ENCODE measurements around the gene PCBP4. TPM values are rescaled to one million over a fixed set of nuclear protein-coding genes. Genes with fewer than 3 reads are reported as not detected.
A peak's percentile ranks its signal among the peaks of the same experiment; 100 is the strongest.

PCBP4 gene
- total and polyA plus RNA-seq, 7 experiments from 2014 or later: 8.0 to 21.1 (median 13.8) TPM

GRCh38 chr3:51985063-51985462 is 17.8 kb upstream of the PCBP4 start:
- Mint-ChIP-seq H3K4me1 (peaks cover 18 to 29% (median 22%) of the 10 kb centered on the region in 7 donors), H3K4me3 (peak overlapping the region in 6 of 10 donors; percentile 2 to 85 (median 41)), H3K9me3 (no peaks in the 10 kb centered on the region), H3K36me3 (peaks cover 0 to 5% (median 0%) of the 10 kb centered on the region in 5 donors), H3K27ac (peak overlapping the region in 6 of 9 donors; percentile 61 to 88 (median 78)), H3K27me3 (no peaks in the 10 kb centered on the region)
- POLR2A ChIA-PET: interaction anchor here (3.4 kb wide), 1 partner anchor 11 kb away, joined by 23 read pairs; the partner anchor contains the start of gene ABHD14B
- CTCF ChIA-PET: interaction anchor here (1.0 to 1.6 kb wide), 3 partner anchors 8 to 11 kb away, joined by 3 to 4 read pairs (median 4); partner anchors contain the start of genes ABHD14B and RPL29
- H3K9me3 ChIP-seq (ENCODE audit: control insufficient read depth in 2 of 3, low read length in 3 of 3): no peaks in the 10 kb centered on the region
- no peak overlapping the region for H3K4me3 ChIP-seq (ENCODE audit: low read length)
- H3K27ac ChIP-seq (ENCODE audit: low read depth, low read length): peak overlapping the region; percentile 35
- peaks cover 0 to 9% (median 0%) of the 10 kb centered on the region in 3 experiments for H3K36me3 ChIP-seq (ENCODE audit: control insufficient read depth in 2 of 3, insufficient read depth in 3 of 3, low read length in 3 of 3)
- no peaks in the 10 kb centered on the region for H3K27me3 ChIP-seq (ENCODE audit: control insufficient read depth in 2 of 2, insufficient read depth in 2 of 2, low read length in 2 of 2)
- H3K4me1 ChIP-seq (ENCODE audit: control insufficient read depth in 2 of 2, insufficient read depth in 2 of 2, low read length in 2 of 2): peaks cover 10 to 12% of the 10 kb centered on the region in 2 donors
- DNase-seq (no peak), ATAC-seq (no peak)
- intact Hi-C loops (cut with micrococcal nuclease): no loop called here

- peak overlapping the region; percentile 51 to 99 (median 92) for H3K4me3 Mint-ChIP-seq
- Histone ChIP-seq H3K4me3 (ENCODE audit: low read length) (no peak overlapping the region), H3K9me3 (ENCODE audit: control insufficient read depth in 2 of 3, low read length in 3 of 3) (no peaks in the 10 kb centered on the region), H3K27me3 (ENCODE audit: control insufficient read depth in 2 of 2, insufficient read depth in 2 of 2, low read length in 2 of 2) (no peaks in the 10 kb centered on the region), H3K4me1 (ENCODE audit: control insufficient read depth in 2 of 2, insufficient read depth in 2 of 2, low read length in 2 of 2) (peaks cover 10 to 12% of the 10 kb centered on the region in 2 donors), H3K27ac (ENCODE audit: low read depth, low read length) (peak overlapping the region; percentile 83), H3K36me3 (ENCODE audit: control insufficient read depth in 2 of 3, insufficient read depth in 3 of 3, low read length in 3 of 3) (peaks cover 0 to 9% (median 0%) of the 10 kb centered on the region in 3 experiments)
- CTCF ChIA-PET: interaction anchor here (0.6 to 2.5 kb wide), 5 partner anchors 8 to 12 kb away, joined by 3 to 15 read pairs (median 4); partner anchors contain the start of genes ABHD14A, ABHD14B and RPL29
- H3K4me1 Mint-ChIP-seq: peaks cover 18 to 29% (median 22%) of the 10 kb centered on the region in 7 donors
- H3K27me3 Mint-ChIP-seq: no peaks in the 10 kb centered on the region
- peaks cover 0 to 5% (median 0%) of the 10 kb centered on the region in 5 donors for H3K36me3 Mint-ChIP-seq
- DNase-seq (no peak), ATAC-seq (no peak)
- POLR2A ChIA-PET: interaction anchor here (1.3 to 3.4 kb wide), 4 partner anchors 8 to 11 kb away, joined by 5 to 23 read pairs (median 18); partner anchors contain the start of genes ABHD14A, ABHD14B and RPL29
- no peaks in the 10 kb centered on the region for H3K9me3 Mint-ChIP-seq
- H3K27ac Mint-ChIP-seq: peak overlapping the region in 8 of 9 donors; percentile 2 to 92 (median 86)
- intact Hi-C loops (cut with micrococcal nuclease): no loop called here
Observed at GRCh38 chr3:51984269-51984647, 17.0 kb upstream of the PCBP4 start.

DNA sequence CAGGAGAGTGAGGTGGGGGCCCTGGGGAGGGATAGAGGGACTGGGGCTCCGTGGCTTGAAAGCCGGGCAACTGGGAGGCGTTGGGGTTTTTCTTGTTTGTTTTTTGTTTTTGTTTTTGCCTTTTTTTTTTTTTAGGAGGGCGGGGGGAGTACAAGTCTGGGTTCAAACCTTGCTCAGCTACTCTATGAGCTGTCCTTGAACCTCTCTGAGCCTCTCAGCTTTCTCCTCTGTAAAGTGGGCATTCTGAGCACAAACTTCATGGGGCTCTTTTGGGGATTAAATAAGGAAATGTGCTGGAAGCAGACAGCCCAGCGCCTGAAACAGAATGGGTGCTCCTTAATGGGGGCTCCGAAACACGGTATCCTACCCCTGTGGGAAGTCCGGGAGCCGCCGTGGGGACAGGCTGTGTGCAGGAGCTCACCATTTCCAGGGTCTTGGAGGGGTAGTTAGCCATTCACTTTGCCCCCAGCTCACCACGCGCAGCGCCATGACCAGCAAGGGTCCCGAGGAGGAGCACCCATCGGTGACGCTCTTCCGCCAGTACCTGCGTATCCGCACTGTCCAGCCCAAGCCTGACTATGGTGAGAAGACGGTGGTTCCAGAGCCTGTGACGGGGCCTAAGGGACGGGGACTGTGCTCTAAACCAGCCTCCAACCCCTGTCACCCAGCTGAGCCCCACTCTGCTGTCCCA is 16.5 kb upstream of the PCBP4 start:
- Histone ChIP-seq H3K4me1 (ENCODE audit: control insufficient read depth in 2 of 2, insufficient read depth in 2 of 2, low read length in 2 of 2) (peaks cover 10 to 12% of the 10 kb centered on the region in 2 donors), H3K27ac (ENCODE audit: low read depth, low read length) (peak overlapping the region; percentile 83), H3K27me3 (ENCODE audit: control insufficient read depth in 2 of 2, insufficient read depth in 2 of 2, low read length in 2 of 2) (no peaks in the 10 kb centered on the region), H3K4me3 (ENCODE audit: low read length) (peak overlapping the region; percentile 77), H3K9me3 (ENCODE audit: control insufficient read depth in 2 of 3, low read length in 3 of 3) (no peaks in the 10 kb centered on the region), H3K36me3 (ENCODE audit: control insufficient read depth in 2 of 3, insufficient read depth in 3 of 3, low read length in 3 of 3) (peaks cover 0 to 9% (median 0%) of the 10 kb centered on the region in 3 experiments)
- Mint-ChIP-seq H3K36me3 (peaks cover 0 to 5% (median 0%) of the 10 kb centered on the region in 5 donors), H3K4me1 (peaks cover 18 to 29% (median 22%) of the 10 kb centered on the region in 7 donors), H3K27me3 (no peaks in the 10 kb centered on the region), H3K27ac (peak overlapping the region; percentile 77 to 92 (median 89)), H3K9me3 (no peaks in the 10 kb centered on the region), H3K4me3 (peak overlapping the region; percentile 83 to 99 (median 92))
- ChIA-PET CTCF (interaction anchor here (0.6 to 2.5 kb wide), 6 partner anchors 9 to 20 kb away, joined by 3 to 15 read pairs (median 4); partner anchors contain the start of genes ABHD14A, ABHD14B and RPL29), POLR2A (interaction anchor here (0.7 to 3.4 kb wide), 7 partner anchors 8 to 361 kb away, joined by 3 to 23 read pairs (median 14); partner anchors contain the start of genes ABHD14A, ABHD14B, PCBP4 and POC1A)
- ATAC-seq (no peak), DNase-seq (peak in 1 of 9 donors; percentile 23)
- intact Hi-C loops (cut with micrococcal nuclease): loop anchor here (1.0 kb wide), 3 partner anchors 8 to 12 kb away; partner anchors contain the start of genes RPL29 (in 2 of the 2), ABHD14A (in 1 of the 2) and ABHD14B (in 1 of the 2)

DNA sequence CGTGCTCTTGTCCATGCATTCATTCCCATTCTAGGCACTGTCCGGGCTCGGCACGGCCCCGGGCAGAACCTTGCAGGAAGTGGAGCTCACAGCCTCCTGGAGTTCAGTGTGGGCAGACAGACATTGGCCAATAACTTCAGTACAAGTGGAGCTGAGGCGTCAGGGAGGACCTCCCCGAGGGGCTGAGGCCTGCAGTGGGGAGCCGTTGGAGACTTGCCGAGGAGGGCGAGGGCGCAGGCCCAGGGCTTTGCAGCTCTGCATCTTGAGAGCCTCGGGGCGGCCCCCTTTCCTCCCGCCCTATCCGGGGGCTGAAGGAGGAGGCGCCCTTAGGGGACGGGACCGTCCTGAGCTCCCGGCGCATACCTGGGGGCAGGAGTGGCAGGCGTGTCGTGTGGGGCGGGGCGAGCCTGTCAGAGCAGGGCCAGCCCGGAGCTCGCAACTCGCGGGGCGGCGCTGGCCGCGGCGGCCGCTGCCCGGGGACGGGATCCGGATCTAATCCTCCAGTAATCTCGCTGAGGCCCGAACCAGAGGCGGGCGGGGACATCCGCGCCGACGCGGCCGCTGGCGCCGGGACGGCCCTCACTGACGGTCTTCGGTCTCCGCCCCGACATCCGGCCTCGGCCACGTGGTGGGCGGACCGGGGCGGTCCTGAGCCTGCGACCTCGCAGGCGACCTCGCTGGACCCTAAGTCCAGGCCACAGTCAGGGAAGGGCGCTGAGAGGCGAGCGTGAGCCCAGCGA is 15.8 kb upstream of the PCBP4 start, which contains the start of gene ACY1:
Gene ACY1 (plus strand): TSS at position 698 of the 740 bp plus-strand sequence. CDS start 530 bp downstream, outside the sequence.
- ChIA-PET CTCF (interaction anchor here (0.6 to 2.5 kb wide), 7 partner anchors 9 to 162 kb away, joined by 3 to 15 read pairs (median 4); partner anchors contain the start of genes ABHD14A, ABHD14B, RPL29 and RRP9), POLR2A (interaction anchor here (0.9 to 3.4 kb wide), 8 partner anchors 9 to 172 kb away, joined by 3 to 23 read pairs (median 10); partner anchors contain the start of genes ABHD14B, PCBP4, POC1A and RPL29)
- ATAC-seq (peak; percentile 85), DNase-seq (peak; percentile 48 to 86 (median 56))
- peak within 1 kb of the TSS; percentile 77 for H3K4me3 ChIP-seq (ENCODE audit: low read length)
- Mint-ChIP-seq H3K27me3 (no peaks in the 10 kb centered on the region), H3K27ac (peak within 1 kb of the TSS; percentile 81 to 97 (median 90)), H3K4me3 (peak within 1 kb of the TSS; percentile 83 to 99 (median 94)), H3K4me1 (peaks cover 18 to 27% (median 22%) of the 10 kb centered on the region in 7 donors), H3K36me3 (peaks cover 0 to 5% (median 0%) of the 10 kb centered on the region in 5 donors), H3K9me3 (no peaks in the 10 kb centered on the region)
- H3K27ac ChIP-seq (ENCODE audit: low read depth, low read length): peak within 1 kb of the TSS; percentile 83
- H3K27me3 ChIP-seq (ENCODE audit: control insufficient read depth in 2 of 2, insufficient read depth in 2 of 2, low read length in 2 of 2): no peaks in the 10 kb centered on the region
- H3K36me3 ChIP-seq (ENCODE audit: control insufficient read depth in 2 of 3, insufficient read depth in 3 of 3, low read length in 3 of 3): peaks cover 0 to 9% (median 0%) of the 10 kb centered on the region in 3 experiments
- H3K9me3 ChIP-seq (ENCODE audit: control insufficient read depth in 2 of 3, low read length in 3 of 3): no peaks in the 10 kb centered on the region
- H3K4me1 ChIP-seq (ENCODE audit: control insufficient read depth in 2 of 2, insufficient read depth in 2 of 2, low read length in 2 of 2): peaks cover 10 to 12% of the 10 kb centered on the region in 2 donors
- intact Hi-C loops (cut with micrococcal nuclease): loop anchor here (1.0 kb wide), 3 partner anchors 8 to 12 kb away; partner anchors contain the start of genes RPL29 (in 2 of the 2), ABHD14A (in 1 of the 2) and ABHD14B (in 1 of the 2)

GRCh38 chr3:51982352-51982837 is 15.1 kb upstream of the PCBP4 start:
- Histone ChIP-seq H3K27ac (ENCODE audit: low read depth, low read length) (peak overlapping the region; percentile 83), H3K4me1 (ENCODE audit: control insufficient read depth in 2 of 2, insufficient read depth in 2 of 2, low read length in 2 of 2) (peaks cover 10 to 12% of the 10 kb centered on the region in 2 donors), H3K27me3 (ENCODE audit: control insufficient read depth in 2 of 2, insufficient read depth in 2 of 2, low read length in 2 of 2) (no peaks in the 10 kb centered on the region), H3K36me3 (ENCODE audit: control insufficient read depth in 2 of 3, insufficient read depth in 3 of 3, low read length in 3 of 3) (peaks cover 0 to 9% (median 0%) of the 10 kb centered on the region in 3 experiments), H3K9me3 (ENCODE audit: control insufficient read depth in 2 of 3, low read length in 3 of 3) (no peaks in the 10 kb centered on the region), H3K4me3 (ENCODE audit: low read length) (peak overlapping the region; percentile 77)
- peak overlapping the region; percentile 83 to 99 (median 94) for H3K4me3 Mint-ChIP-seq
- ChIA-PET POLR2A (interaction anchor here (0.9 to 3.4 kb wide), 8 partner anchors 9 to 172 kb away, joined by 3 to 23 read pairs (median 10); partner anchors contain the start of genes ABHD14B, PCBP4, POC1A and RPL29), CTCF (interaction anchor here (0.6 to 2.5 kb wide), 7 partner anchors 8 to 303 kb away, joined by 3 to 15 read pairs (median 5); partner anchors contain the start of genes ABHD14A, ABHD14B and RRP9)
- intact Hi-C loops (cut with micrococcal nuclease): no loop called here
- H3K4me1 Mint-ChIP-seq: peaks cover 20 to 33% (median 24%) of the 10 kb centered on the region in 7 donors
- H3K27ac Mint-ChIP-seq: peak overlapping the region; percentile 81 to 97 (median 90)
- H3K36me3 Mint-ChIP-seq: peaks cover 0 to 5% (median 0%) of the 10 kb centered on the region in 5 donors
- ATAC-seq (peak; percentile 43), DNase-seq (peak in 1 of 9 donors; percentile 44)
- H3K27me3 Mint-ChIP-seq: no peaks in the 10 kb centered on the region
- no peaks in the 10 kb centered on the region for H3K9me3 Mint-ChIP-seq

Data from naive thymus-derived CD4-positive, alpha-beta T cell (primary cell).